Muscle of leg (tissue), 11 donors: ENCODE measurements around the gene XYLT1. TPM values are rescaled to one million over a fixed set of nuclear protein-coding genes. Genes with fewer than 3 reads are reported as not detected.

Source experiments
- DNase-seq: peaks from one replicate; pipeline ENCODE4 v3.0.0; 2013
- H3K27ac ChIP-seq: one replicate; pipeline ENCODE4 v1.5.1; 2013; ENCODE audit warnings: mild to moderate bottlenecking, low read length, control low read depth
- H3K27me3 ChIP-seq: one replicate; pipeline ENCODE4 v1.6.1; 2013; ENCODE audit warnings: low read length; ENCODE audit not compliant: control insufficient read depth, insufficient read depth
- H3K36me3 ChIP-seq: one replicate; pipeline ENCODE4 v1.6.1; 2013; ENCODE audit warnings: low read length; ENCODE audit not compliant: control insufficient read depth, insufficient read depth
- H3K4me1 ChIP-seq: one replicate; pipeline ENCODE4 v1.6.1; 2013; ENCODE audit warnings: low read length; ENCODE audit not compliant: control insufficient read depth, insufficient read depth
- H3K4me3 ChIP-seq: one replicate; pipeline ENCODE4 v1.5.1; 2013; ENCODE audit warnings: low read length, control low read depth
- H3K9me3 ChIP-seq: replicated peaks from 2 replicates; pipeline ENCODE4 v1.6.1; 2013; ENCODE audit warnings: low read depth, low read length; ENCODE audit not compliant: control insufficient read depth
- WGBS: methylation state at CpG from one replicate; pipeline ENCODE4 v1.1.5; 2013; ENCODE audit warnings: missing lambda C conversion rate; ENCODE audit not compliant: insufficient coverage; 5-methylcytosine and 5-hydroxymethylcytosine counted together
- polyA plus RNA-seq, 8 donors: library from polyadenylated mRNA; unstranded; fragments of 120-200 nt; gene quantifications; one replicate each; pipeline versions ENCODE4 v1.2.1 to v1.2.3, GENCODE V29; 2013; ENCODE audit warnings: inconsistent platforms in 1 of 8, low replicate concordance in 1 of 8; ENCODE audit not compliant: insufficient read length in 8 of 8, insufficient read depth in 1 of 8
- total RNA-seq: library from RNA; stranded (reverse); fragments of 120-200 nt; gene quantifications from one replicate; pipeline ENCODE4 v1.2.4, GENCODE V29; 2013

The XYLT1 gene
- total and polyA plus RNA-seq, 9 donors = 4.3 to 9.7 (median 5.3) TPM

GRCh38 chr16:17463335-17463734 lies 7.4 kb downstream of the XYLT1 start:
- Histone ChIP-seq H3K27ac (no peak overlapping the region), H3K4me1 (peaks cover 23% of the 10 kb centered on the region), H3K36me3 (no peaks in the 10 kb centered on the region), H3K9me3 (no peaks in the 10 kb centered on the region), H3K4me3 (no peak overlapping the region), H3K27me3 (peaks cover 5% of the 10 kb centered on the region)
- DNase-seq = no peak
- no CpG with 5 or more reads among the region's 2 CpGs for WGBS

GRCh38 chr16:17461951-17462729 lies 8.6 kb downstream of the XYLT1 start:
- WGBS = 85% methylated on average over 11 of the region's 13 CpGs
- Histone ChIP-seq H3K36me3 (no peaks in the 10 kb centered on the region), H3K4me3 (no peak overlapping the region), H3K27me3 (no peaks in the 10 kb centered on the region), H3K9me3 (no peaks in the 10 kb centered on the region), H3K4me1 (peaks cover 16% of the 10 kb centered on the region), H3K27ac (no peak overlapping the region)
- no peak for DNase-seq

- Histone ChIP-seq H3K4me1 (peaks cover 16% of the 10 kb centered on the region), H3K36me3 (no peaks in the 10 kb centered on the region), H3K4me3 (no peak overlapping the region), H3K9me3 (no peaks in the 10 kb centered on the region), H3K27ac (no peak overlapping the region), H3K27me3 (no peaks in the 10 kb centered on the region)
- 81% methylated on average over 3 of the region's 3 CpGs for WGBS
- no peak for DNase-seq
Measured at GRCh38 chr16:17460890-17461289, 9.9 kb downstream of the XYLT1 start.

GRCh38 chr16:17459903-17460521 lies 10.7 kb downstream of the XYLT1 start:
- no peaks in the 10 kb centered on the region for H3K9me3 ChIP-seq
- WGBS = 44% methylated on average over 2 of the region's 12 CpGs
- DNase-seq = no peak
- no peak overlapping the region for H3K27ac ChIP-seq
- peaks cover 16% of the 10 kb centered on the region for H3K4me1 ChIP-seq
- no peak overlapping the region for H3K4me3 ChIP-seq
- no peaks in the 10 kb centered on the region for H3K27me3 ChIP-seq
- H3K36me3 ChIP-seq = no peaks in the 10 kb centered on the region

GRCh38 chr16:17457997-17458396 lies 12.8 kb downstream of the XYLT1 start:
- no peaks in the 10 kb centered on the region for H3K27me3 ChIP-seq
- no peak overlapping the region for H3K27ac ChIP-seq
- 58% methylated on average over 7 of the region's 8 CpGs for WGBS
- no peak for DNase-seq
- no peaks in the 10 kb centered on the region for H3K9me3 ChIP-seq
- H3K4me1 ChIP-seq = peaks cover 16% of the 10 kb centered on the region
- H3K4me3 ChIP-seq = no peak overlapping the region
- no peaks in the 10 kb centered on the region for H3K36me3 ChIP-seq

- 32% methylated on average over 2 of the region's 3 CpGs for WGBS
- Histone ChIP-seq H3K4me3 (no peak overlapping the region), H3K27me3 (no peaks in the 10 kb centered on the region), H3K27ac (no peak overlapping the region), H3K9me3 (no peaks in the 10 kb centered on the region), H3K36me3 (no peaks in the 10 kb centered on the region), H3K4me1 (peaks cover 16% of the 10 kb centered on the region)
- no peak for DNase-seq
Measured at GRCh38 chr16:17457513-17457912, 13.2 kb downstream of the XYLT1 start.

- DNase-seq = peak; percentile 16
- no peak overlapping the region for H3K4me3 ChIP-seq
- H3K27me3 ChIP-seq = no peaks in the 10 kb centered on the region
- H3K4me1 ChIP-seq = peaks cover 1% of the 10 kb centered on the region
- H3K9me3 ChIP-seq = no peaks in the 10 kb centered on the region
- H3K36me3 ChIP-seq = no peaks in the 10 kb centered on the region
- no CpG with 5 or more reads among the region's 4 CpGs for WGBS
- no peak overlapping the region for H3K27ac ChIP-seq
Measured at GRCh38 chr16:17454162-17454730, 16.5 kb downstream of the XYLT1 start.

GRCh38 chr16:17453364-17454038 lies 17.3 kb downstream of the XYLT1 start:
- no peaks in the 10 kb centered on the region for H3K27me3 ChIP-seq
- no peaks in the 10 kb centered on the region for H3K36me3 ChIP-seq
- H3K9me3 ChIP-seq = no peaks in the 10 kb centered on the region
- 82% methylated on average over 4 of the region's 8 CpGs for WGBS
- H3K4me1 ChIP-seq = peaks cover 7% of the 10 kb centered on the region
- no peak overlapping the region for H3K27ac ChIP-seq
- peak; percentile 13 for DNase-seq
- H3K4me3 ChIP-seq = no peak overlapping the region

GRCh38 chr16:17452922-17453321 lies 17.8 kb downstream of the XYLT1 start:
- H3K4me1 ChIP-seq = peaks cover 7% of the 10 kb centered on the region
- WGBS = 40% methylated on average over 1 of the region's 2 CpGs
- H3K27ac ChIP-seq = no peak overlapping the region
- DNase-seq = no peak
- no peaks in the 10 kb centered on the region for H3K9me3 ChIP-seq
- H3K36me3 ChIP-seq = no peaks in the 10 kb centered on the region
- no peaks in the 10 kb centered on the region for H3K27me3 ChIP-seq
- no peak overlapping the region for H3K4me3 ChIP-seq

GRCh38 chr16:17451843-17452242 lies 18.9 kb downstream of the XYLT1 start:
- peaks cover 13% of the 10 kb centered on the region for H3K4me1 ChIP-seq
- H3K27me3 ChIP-seq = no peaks in the 10 kb centered on the region
- DNase-seq = no peak
- H3K36me3 ChIP-seq = no peaks in the 10 kb centered on the region
- H3K27ac ChIP-seq = no peak overlapping the region
- no peak overlapping the region for H3K4me3 ChIP-seq
- no peaks in the 10 kb centered on the region for H3K9me3 ChIP-seq
- WGBS = no CpG with 5 or more reads among the region's 3 CpGs
